Measurements from ENCODE around the gene ANKRD42.
A peak's percentile ranks its signal among the peaks of the same experiment; 100 is the strongest.
"Not testable (repeated sequence)": the region's sequence is repeated elsewhere in the genome, so short reads cannot be mapped to it uniquely, and the experiment has no call there.

Gene ANKRD42

GRCh38 chr11:83235825-83236224 is 42.3 kb downstream of the ANKRD42 start:
- FAIRE-seq (no peak), DNase-seq (ENCODE audit: insufficient read length, low spot score) (no peak)

DNA sequence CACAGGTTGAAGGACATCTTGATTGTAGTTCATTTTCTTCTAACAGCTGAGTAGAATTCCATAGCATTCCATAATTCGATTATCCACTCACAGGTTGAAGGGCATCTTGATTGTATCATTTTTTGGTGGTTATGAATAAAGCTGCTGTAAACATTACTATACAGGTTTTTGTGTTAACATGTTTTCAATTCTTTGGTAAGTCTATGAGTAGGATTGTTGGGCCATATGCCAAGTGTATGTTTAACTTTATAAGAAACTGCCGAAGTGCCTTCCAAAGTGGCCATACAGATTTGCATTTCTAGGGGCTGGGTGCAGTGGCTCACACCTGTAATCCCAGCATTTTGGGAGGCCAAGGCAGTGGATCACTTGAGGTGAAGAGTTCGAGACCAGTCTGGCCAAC is 44.6 kb downstream of the ANKRD42 start:
- DNase-seq (ENCODE audit: insufficient read length, low spot score) (no peak), FAIRE-seq (no peak)

DNA sequence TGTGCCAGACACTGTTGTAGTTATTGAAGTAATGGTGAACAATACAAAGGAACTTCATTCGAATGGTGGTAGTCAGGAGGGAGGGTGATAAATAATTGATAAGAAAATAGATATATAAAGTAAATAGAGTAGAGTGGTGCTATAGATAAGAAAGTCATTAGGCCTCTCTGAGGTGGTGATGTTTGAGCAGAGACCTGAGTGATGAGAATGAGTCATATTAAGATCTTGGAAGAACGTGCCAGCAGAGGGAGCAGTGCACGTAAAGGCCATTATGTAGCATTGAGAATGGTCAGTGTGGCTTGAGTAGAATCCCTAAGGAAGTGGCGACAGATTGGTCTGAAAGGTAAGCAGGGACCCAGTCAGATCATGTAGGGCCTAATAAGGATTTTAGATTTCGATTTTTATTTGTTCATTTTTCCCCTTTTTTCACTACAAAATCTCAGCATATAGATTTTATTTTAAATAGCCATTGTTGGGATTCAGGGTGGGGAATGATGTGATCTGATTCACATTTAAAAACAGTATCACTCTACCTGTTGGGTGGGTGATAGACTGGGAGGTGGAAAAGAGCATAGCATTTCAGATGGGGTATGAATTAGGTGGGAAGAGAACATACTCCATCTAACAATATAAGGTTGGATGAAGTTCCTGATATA is 47.9 kb downstream of the ANKRD42 start:
- DNase-seq (ENCODE audit: insufficient read length, low spot score) (peak; percentile 9), FAIRE-seq (peak; percentile 89)

- DNase-seq (ENCODE audit: insufficient read length, low spot score) (no peak), FAIRE-seq (no peak)
Observed at GRCh38 chr11:83249445-83249844, 55.9 kb downstream of the ANKRD42 start.

DNA sequence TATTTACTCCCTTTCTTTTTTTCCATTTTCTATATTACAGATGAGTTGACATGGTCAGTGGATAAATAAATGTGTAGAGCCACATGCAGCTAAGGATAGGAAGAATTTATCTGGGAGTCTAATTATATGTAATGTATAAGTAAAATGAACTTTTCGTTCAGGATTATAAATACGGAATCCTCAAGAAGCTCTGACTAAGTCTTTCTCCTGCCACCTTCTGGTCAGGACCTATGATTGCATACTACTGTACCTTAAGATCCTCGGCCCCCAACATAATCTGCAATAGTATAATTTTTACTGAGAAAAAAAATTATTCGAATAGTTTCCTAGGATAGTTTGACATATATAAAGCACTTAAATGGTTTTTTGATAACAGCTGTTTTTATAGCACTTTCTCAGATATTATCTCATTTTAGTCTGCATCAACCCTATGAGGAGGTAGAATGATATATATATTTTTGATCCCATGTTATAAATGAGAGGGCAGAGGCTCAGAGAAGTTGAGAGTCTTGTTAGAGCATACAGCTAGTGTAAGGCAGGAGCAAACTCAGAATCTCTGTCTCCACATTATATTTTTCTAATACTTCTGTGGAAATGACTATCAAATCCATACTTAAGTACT is 56.6 kb downstream of the ANKRD42 start:
- DNase-seq (ENCODE audit: insufficient read length, low spot score) (peak; percentile 9), FAIRE-seq (peak; percentile 90)

DNA sequence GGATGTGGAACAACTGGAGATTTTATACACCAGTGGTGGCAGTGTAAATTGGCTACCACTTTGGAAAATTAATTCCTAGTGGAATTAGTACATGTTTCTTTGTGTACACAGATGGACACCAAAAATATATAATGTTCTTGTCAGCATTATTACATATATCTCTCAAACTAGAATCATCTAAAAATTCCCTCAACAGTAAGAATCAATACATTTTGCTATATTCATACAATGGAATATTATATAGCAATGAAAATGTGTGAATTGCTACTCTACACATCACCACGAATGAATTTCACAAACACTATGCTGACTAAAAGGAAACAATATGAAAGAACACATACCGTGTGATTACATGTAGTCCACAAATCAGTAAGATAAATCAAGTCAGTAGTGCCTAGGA is 58.8 kb downstream of the ANKRD42 start:
- no peak for FAIRE-seq
- no peak for DNase-seq (ENCODE audit: insufficient read length, low spot score)

- FAIRE-seq (no peak), DNase-seq (ENCODE audit: insufficient read length, low spot score) (no peak)
Observed at GRCh38 chr11:83252941-83253340, 59.4 kb downstream of the ANKRD42 start.

DNA sequence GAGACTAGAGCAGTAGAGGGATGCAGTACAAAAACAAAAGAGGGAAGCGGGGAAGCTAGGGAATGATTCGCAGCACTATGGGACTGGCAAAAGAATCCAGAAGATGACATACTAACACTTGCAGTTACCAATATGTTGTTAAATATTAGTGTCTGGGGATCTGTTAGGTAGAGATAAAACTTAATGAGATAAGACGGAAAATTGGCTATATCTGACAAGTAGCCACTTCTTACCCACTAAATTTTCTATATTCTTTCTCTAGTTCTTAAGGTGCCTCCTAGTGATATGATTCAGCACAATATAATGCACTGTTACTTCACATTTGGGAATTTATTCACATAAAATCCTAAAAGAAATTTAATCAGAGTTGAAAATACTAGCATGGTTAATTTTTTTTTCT is 61.9 kb downstream of the ANKRD42 start:
- DNase-seq (ENCODE audit: insufficient read length, low spot score) (no peak), FAIRE-seq (no peak)

GRCh38 chr11:83256602-83257340 is 63.3 kb downstream of the ANKRD42 start:
- DNase-seq (ENCODE audit: insufficient read length, low spot score), result no peak
- FAIRE-seq, result no peak

DNA sequence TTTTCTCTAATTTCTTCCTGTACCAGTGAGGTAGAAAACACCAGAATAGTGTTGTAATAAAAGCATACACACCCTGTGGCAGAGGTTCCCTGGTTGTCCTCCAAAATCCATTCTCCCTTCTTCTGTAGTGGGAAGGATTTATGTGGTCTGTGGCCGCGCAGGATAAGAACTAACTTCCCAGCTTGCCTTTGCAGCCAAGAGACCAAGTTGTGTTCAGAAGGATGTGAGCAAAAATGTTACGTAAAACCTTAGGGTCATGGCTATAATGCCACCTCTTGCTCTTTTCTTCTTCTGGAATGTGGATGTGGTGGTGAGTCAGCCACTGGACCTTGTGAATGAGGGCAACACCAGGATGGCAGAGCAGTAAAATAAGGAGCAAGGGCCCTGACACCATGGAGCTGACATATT is 64.3 kb downstream of the ANKRD42 start:
- FAIRE-seq (no peak), DNase-seq (ENCODE audit: insufficient read length, low spot score) (no peak)

- no peak for DNase-seq (ENCODE audit: insufficient read length, low spot score)
Observed at GRCh38 chr11:83259559-83259958, 66.0 kb downstream of the ANKRD42 start.

DNA sequence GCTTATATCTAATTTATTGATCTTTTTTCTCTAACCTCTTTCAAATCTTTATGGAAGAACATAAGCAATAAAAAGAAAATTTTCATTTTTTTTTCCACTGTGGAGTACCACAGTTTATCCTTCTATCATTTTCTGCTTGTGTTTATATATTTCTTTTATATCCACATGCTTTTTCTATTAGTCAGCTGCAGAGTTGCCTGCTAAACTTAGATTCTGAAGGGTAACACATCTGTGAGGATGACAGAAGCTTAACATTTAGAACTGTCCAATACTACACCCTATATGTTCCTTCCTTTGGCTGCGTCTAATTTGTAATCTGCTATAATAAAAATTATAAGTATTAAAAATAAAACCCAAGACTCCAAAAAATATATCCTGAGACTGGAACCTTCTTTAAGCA is 71.8 kb downstream of the ANKRD42 start:
- DNase-seq (ENCODE audit: insufficient read length, low spot score), result no peak
- FAIRE-seq, result no peak

More at GRCh38 chr11:83259559-83259958, 66.0 kb downstream of the ANKRD42 start:
- no peak for FAIRE-seq

- not testable (repeated sequence) for FAIRE-seq; DNase-seq (ENCODE audit: insufficient read length, low spot score)
Observed at GRCh38 chr11:83269080-83269479, 75.6 kb downstream of the ANKRD42 start.

GRCh38 chr11:83271734-83272133 is 78.2 kb downstream of the ANKRD42 start:
- DNase-seq (ENCODE audit: insufficient read length, low spot score); FAIRE-seq: not testable (repeated sequence)

- no peak for DNase-seq (ENCODE audit: insufficient read length, low spot score)
- peak; percentile 33 for FAIRE-seq
Observed at GRCh38 chr11:83272627-83273026, 79.1 kb downstream of the ANKRD42 start.

DNA sequence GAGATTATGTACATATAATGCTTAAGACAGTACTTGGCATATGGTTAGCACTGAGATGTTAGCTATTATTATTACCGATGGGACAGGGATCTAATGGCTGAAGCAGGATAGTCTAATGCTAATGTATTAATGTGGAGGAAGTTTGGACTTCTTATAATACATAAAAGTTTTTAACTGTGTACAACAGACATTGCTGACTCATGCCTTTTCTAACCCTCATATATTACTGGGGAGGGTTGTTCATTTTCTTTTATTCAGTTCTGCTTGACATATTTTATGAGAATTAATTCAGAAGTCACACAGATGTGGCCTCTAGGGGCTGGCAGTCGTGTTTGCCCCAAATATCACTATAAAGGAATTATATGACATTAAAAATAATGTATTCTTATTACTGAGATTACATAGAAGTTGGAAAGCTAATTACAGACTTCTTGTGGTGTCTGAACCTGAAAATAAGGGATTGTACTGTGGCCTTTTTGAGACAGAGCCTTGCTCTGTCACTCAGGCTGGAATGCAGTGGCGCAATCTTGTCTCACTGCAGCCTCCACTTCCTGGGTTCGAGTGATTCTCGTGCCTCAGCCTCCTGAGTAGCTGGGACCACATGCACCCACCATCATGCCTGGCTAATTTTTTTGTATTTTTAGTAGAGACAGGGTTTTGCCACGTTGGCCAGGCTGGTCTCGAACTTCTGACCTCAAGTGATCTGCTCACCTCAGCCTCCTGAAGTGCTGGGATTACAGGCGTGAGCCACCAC is 82.6 kb downstream of the ANKRD42 start:
- FAIRE-seq, result no peak

DNA sequence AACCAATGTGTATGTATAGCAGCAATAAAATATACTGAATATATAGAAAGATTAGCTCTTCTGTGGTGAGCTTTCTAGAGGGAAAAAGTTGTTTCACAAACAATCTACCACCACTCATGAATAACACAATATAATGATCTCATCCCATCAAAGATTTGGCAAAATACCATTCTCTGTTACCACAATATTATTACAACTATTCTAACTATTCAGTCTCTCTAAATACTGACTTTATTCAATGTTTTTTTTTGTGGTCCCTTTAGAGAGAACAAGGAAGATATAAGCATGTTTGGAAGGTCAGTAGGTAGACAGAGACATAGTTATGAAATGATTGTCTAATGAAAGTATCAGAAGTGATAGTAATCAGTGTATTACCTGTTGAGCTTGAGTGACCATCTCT is 84.8 kb downstream of the ANKRD42 start:
- FAIRE-seq (peak; percentile 39), DNase-seq (ENCODE audit: insufficient read length, low spot score) (no peak)

More for the DNA sequence above, 82.6 kb downstream of the ANKRD42 start:
- DNase-seq (ENCODE audit: insufficient read length, low spot score), result no peak

DNA sequence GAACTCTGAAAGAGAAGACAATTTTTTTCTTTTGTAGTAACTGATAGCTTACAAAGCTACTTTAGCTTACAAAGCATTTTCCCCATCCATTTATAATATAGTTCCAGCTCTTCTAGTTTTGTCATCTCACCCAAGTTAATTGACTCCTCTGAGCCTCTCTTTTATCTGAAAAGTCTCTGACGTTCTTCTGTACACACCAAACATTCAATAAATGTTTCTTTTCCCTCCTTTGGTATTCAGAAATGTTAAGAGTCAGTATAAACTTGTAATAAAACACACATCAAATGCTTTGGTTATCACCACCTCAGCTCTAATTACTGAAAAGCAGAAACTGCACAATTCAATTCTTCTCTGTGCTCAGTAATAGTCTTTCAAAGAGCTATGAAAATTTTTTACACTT is 86.7 kb downstream of the ANKRD42 start:
- no peak for DNase-seq (ENCODE audit: insufficient read length, low spot score)

DNA sequence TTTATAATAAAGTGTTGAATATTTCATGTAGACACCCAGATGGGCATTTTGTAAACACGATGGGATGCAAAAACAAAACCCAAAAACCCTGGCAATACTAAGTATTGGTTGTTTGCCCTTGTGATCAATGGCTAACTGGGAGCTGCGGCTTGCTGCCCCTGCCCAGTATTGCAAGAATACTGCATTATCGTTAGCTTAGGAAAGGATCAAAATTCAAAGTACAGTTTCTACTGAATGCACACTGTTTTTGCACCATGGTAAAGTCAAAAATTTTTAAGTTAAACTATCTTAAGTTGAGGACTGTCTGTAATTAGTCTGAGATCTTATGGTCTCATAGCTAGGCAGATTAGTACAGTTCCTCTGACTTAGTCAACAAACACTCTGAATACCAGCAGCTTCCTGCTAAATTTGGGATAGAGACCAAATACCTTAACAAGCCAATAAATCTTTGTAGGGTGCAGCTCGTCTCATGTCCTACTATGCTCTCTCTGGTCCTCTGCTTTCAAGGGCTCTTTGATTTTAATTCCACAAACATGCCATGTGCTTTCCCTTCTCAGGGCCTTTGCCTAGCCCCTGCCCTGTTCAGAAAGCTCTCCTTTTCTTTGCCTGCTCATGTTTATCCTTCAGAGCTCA is 88.7 kb downstream of the ANKRD42 start:
- FAIRE-seq, result no peak
- DNase-seq (ENCODE audit: insufficient read length, low spot score), result no peak

More for the DNA sequence above, 86.7 kb downstream of the ANKRD42 start:
- FAIRE-seq, result no peak

- DNase-seq (ENCODE audit: insufficient read length, low spot score) (no peak), FAIRE-seq (peak; percentile 68)
Observed at GRCh38 chr11:83284501-83285150, 91.1 kb downstream of the ANKRD42 start.
